Superior temporal gyrus (tissue), 1 donor: ENCODE results near the gene SLC37A4.
"Not testable (repeated sequence)": the region's sequence is repeated elsewhere in the genome, so short reads cannot be mapped to it uniquely, and the experiment has no call there.

Experiments
- DNase-seq: peaks from one replicate; pipeline ENCODE4 v3.0.0-alpha.2; 2016; ENCODE audit errors: extremely low spot score

SLC37A4 gene

DNA sequence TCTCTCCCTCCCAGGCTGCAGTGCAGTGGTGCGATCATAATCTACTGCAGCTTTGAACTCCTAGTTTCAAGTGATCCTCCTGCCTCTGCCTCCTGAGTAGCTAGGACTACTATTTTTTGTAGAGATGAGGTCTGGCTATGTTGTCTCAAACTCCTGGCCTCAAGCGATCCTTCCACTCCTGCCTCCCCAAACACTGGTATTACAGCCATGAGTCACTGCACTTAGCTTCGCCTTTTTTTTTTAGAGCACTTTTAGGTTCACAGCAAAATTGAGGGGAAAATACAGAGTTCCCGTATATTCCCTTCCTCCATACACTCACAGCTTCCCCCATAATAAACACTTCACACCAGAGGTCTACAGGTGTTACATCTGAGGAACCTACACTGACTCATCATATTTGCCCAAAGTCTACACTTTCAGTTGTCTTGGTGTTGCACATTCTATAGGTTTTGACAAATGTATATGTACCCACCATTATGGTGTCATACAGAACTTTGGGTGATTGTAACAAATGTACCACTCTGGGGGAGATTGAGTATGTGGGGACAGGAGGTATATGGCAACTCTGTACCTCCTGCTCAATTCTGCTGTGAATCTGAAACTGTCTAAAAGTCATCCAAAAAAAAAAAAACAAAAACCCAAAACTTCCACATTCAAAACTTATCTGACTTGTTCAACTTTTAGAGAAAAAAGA, 11.3 kb upstream of the SLC37A4 start:
- DNase-seq: no peak

DNA sequence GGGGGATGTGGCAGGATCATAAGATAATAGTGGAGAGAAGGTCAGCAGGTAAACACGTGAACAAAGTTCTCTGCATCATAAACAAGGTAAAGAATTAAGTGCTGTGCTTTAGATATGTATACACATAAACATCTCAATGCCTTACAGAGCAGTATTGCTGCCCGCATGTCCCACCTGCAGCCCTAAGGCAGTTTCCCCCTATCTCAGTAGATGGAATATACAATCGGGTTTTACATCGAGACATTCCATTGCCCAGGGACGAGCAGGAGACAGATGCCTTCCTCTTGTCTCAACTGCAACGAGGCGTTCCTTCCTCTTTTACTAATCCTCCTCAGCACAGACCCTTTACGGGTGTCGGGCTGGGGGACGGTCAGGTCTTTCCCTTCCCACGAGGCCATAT, 8.8 kb upstream of the SLC37A4 start:
- DNase-seq: not testable (repeated sequence)

- no peak for DNase-seq
Observed at GRCh38 chr11:119038884-119039283, 8.2 kb upstream of the SLC37A4 start.

DNA sequence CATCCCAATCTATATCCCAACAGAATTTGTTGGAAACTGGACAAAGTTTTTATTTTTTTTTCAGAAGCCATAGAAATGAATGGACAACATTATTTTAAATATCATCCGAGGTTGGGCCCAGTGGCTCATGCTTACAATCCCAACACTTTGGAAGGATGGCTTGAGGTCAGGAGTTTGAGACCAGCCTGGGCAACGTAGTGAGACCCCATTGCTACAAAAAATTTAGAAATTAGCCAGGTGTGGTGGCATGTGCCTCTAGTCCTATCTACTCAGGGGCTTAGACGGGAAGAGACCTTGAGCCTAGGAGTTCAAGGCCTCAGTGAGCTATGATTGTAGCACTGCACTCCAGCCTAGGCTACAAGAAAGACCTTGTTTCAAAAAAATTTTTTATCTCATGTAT, 4.1 kb upstream of the SLC37A4 start:
- DNase-seq: no peak

DNA sequence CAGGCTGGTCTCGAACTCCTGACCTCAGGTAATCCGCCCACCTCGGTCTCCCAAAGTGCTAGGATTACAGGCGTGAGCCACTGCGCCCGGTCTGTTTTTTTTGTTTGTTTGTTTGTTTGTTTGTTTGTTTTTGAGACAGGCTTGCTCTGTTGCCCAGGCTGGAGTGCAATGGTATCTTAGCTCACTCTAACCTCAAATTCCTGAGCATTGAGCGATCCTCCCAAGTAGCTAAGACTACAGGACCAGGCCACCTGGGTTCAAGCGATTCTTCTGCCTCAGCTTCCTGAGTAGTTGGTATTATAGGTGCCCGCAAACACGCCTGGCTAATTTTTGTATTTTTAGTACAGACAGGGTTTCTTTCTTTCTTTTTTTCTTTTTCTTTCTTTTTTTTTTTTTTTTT, 2.7 kb upstream of the SLC37A4 start:
- DNase-seq: not testable (repeated sequence)

DNA sequence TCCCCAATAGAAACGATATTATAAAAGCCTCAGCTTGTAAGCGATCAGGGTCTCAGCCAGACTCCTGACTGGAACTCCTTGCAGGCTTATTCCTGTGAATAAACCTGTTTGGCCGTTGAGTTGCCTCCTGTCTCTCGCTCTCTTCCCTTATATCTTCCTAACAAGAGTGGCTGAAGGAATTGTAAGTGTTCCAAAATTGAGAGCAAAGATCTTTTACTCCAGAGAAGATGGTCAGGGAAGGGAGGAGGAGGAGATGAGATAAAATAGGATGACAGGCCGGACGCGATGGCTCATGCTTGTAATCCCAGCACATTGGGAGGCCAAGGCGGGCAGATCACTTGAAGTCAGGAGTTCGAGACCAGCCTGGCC, 1.2 kb upstream of the SLC37A4 start:
- DNase-seq: no peak

DNA sequence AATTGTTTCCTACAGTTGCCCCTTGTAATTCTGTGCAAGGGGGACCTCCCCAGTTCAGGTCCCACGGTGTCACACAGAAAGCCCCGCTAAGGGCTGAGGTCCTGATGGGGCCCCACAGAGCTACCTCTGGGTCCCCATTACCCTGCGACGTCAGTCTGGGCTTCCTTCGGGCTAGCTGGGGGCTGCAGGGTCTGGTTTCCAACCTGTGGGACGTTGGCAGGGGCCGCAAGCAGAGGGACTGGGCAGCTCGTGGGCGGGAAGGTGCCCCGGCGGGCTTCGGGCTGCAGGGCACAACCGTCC, 698 bp downstream of the SLC37A4 start:
- DNase-seq: no peak

DNA sequence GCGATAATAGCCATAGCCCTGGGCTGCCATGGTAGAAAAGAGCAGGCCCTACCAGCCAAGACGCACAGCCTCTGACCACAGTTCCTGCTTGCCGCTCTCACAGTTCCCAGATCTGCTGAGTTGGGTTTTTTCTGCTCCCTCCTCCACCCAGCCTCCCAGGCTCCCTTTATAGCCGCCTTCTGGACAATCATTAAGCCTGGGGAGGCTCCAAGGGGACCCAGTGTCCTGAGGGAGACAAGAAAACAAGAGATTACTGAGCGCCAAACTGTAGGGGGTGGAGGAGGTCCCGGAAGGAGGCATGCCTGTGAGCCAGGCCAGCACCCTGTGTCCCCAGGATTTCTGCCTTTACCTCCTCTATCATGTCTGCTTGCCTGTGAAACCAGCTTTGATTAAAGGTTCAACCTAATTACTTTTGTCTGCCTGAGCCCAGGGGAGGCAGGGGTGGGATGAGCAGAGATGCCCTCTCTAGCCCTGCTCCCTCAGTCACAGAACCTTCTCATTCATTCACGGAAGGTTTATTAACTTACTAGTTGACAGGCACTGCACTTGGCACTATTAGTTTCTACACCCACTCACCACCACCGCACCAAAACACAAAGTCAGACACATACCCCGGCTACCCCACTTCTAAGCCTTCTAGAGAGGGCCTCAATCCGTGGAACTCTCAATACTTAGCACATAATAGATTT, 1.2 kb downstream of the SLC37A4 start:
- peak; percentile 15 for DNase-seq

- DNase-seq: no peak
Observed at GRCh38 chr11:119029069-119029339, 1.7 kb downstream of the SLC37A4 start.

- no peak for DNase-seq
Observed at GRCh38 chr11:119028346-119029068, 2.2 kb downstream of the SLC37A4 start.

- DNase-seq: no peak
Observed at GRCh38 chr11:119027561-119028345, 2.9 kb downstream of the SLC37A4 start.

GRCh38 chr11:119026970-119027369, 3.7 kb downstream of the SLC37A4 start:
- no peak for DNase-seq

DNA sequence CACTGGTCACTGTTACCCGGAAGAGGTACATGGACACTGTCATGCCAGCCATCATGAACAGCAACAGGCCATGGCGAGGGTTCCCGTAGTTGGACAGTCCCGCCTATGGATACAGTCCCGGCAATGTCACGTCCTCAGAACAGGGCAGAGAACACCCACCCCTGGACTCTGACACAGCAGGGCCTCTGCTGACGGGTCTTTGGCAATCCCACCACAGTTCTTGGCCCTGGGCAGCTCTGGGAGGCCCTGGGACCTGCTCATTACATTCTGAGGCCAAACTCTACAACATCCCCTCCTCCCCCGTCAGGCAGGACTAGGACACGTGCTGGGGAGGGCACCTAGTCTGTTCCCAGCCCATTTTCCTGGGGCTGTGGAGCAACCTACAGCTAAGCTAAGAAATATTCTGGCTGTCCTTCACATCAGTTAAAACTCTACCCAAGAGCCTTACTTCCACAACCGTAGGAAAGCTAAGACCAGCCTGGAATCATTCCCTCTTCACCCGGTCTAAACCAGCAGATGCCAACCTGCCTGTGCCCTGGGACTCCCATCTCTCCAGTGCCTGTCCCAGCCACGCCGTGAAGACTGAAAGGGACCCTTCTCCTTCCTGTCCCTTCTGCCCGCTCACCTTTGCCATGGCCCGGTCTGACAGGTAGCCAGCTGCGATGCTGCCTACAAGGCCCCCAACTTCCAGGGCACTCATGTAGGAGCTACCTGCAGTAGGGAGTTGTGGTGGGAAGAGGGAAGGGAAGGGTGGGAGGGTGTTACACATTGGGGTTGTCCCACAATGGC, 4.5 kb downstream of the SLC37A4 start:
- DNase-seq: no peak

GRCh38 chr11:119025541-119025940, 5.1 kb downstream of the SLC37A4 start:
- DNase-seq: no peak

DNA sequence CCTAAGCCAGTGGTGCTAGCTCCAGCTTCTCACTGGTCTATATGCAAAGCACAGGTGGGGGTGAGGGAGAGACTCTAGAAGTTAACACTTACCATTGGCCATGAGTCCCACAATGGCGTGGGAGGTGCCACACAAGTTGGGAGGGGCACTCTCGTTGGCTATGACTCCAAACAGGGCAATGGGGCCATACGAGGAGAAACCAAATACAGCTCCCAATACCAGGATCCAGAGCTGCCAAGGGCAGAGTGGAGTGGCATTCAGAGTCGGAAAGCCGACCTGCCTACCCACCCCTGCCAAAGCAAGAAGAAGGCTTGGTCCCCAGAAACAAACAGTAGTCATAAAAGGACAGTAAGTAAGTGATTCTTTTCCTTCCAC, 5.6 kb downstream of the SLC37A4 start:
- DNase-seq: no peak

- no peak for DNase-seq
Observed at GRCh38 chr11:119024430-119025098, 6.1 kb downstream of the SLC37A4 start.

DNA sequence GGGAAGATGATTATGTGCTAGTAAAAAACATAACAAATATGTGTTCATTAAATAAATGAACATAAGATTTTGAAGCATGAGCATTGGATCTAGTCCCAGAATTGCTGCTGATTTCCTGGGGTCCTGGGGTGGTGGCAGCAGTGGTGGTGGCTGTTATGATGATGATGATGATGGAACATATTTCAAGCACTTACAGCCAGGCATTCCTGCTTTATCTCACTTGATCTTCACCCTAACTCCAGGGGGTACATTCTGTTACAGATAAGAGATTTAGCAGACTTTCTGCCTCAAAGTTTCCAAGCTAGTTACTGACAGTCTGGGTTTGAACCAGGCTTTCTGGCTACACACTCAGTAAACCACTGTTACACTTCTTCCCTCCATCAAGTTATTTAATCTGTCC, 6.9 kb downstream of the SLC37A4 start:
- no peak for DNase-seq

- DNase-seq: no peak
Observed at GRCh38 chr11:119021631-119022030, 9.0 kb downstream of the SLC37A4 start.

GRCh38 chr11:119019996-119020395, 10.7 kb downstream of the SLC37A4 start:
- DNase-seq: no peak

GRCh38 chr11:119018074-119018938, 12.4 kb downstream of the SLC37A4 start, which contains the start of the genes RPS25 and TRAPPC4:
Gene RPS25 (minus strand): TSS chr11:119018343. CDS start chr11:119018284, 59 bp downstream.
Gene TRAPPC4 (plus strand): TSS chr11:119018766. CDS start chr11:119018796, 30 bp downstream.
- peak; percentile 99 for DNase-seq
